Measurements from ENCODE around the gene ZFPM1. TPM values are rescaled to one million over a fixed set of nuclear protein-coding genes. Genes with fewer than 3 reads are reported as not detected.
A peak's percentile ranks its signal among the peaks of the same experiment; 100 is the strongest.

Gene ZFPM1
- total RNA-seq, 1 donor from 2014 or later = 6.8 TPM

GRCh38 chr16:88495268-88495772 lies 42.2 kb downstream of the ZFPM1 start:
- Mint-ChIP-seq H3K9me3 (ENCODE audit: unreplicated experiment) (no peaks in the 10 kb centered on the region), H3K4me3 (ENCODE audit: unreplicated experiment) (no peak overlapping the region), H3K4me1 (ENCODE audit: unreplicated experiment) (no peaks in the 10 kb centered on the region), H3K27ac (ENCODE audit: unreplicated experiment) (no peak overlapping the region), H3K27me3 (ENCODE audit: unreplicated experiment) (no peaks in the 10 kb centered on the region), H3K36me3 (ENCODE audit: low read depth, unreplicated experiment) (no peaks in the 10 kb centered on the region)
- DNase-seq (ENCODE audit: low spot score) = no peak
- TF ChIP-seq, protein P1, sequence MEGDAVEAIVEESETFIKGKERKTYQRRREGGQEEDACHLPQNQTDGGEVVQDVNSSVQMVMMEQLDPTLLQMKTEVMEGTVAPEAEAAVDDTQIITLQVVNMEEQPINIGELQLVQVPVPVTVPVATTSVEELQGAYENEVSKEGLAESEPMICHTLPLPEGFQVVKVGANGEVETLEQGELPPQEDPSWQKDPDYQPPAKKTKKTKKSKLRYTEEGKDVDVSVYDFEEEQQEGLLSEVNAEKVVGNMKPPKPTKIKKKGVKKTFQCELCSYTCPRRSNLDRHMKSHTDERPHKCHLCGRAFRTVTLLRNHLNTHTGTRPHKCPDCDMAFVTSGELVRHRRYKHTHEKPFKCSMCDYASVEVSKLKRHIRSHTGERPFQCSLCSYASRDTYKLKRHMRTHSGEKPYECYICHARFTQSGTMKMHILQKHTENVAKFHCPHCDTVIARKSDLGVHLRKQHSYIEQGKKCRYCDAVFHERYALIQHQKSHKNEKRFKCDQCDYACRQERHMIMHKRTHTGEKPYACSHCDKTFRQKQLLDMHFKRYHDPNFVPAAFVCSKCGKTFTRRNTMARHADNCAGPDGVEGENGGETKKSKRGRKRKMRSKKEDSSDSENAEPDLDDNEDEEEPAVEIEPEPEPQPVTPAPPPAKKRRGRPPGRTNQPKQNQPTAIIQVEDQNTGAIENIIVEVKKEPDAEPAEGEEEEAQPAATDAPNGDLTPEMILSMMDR (IDR thresholded peaks at IDR 0.05; ENCODE audit: unreplicated experiment) = peak; percentile 13

GRCh38 chr16:88497561-88498462 lies 44.7 kb downstream of the ZFPM1 start:
- Mint-ChIP-seq H3K9me3 (ENCODE audit: unreplicated experiment) (no peaks in the 10 kb centered on the region), H3K4me1 (ENCODE audit: unreplicated experiment) (no peaks in the 10 kb centered on the region), H3K36me3 (ENCODE audit: low read depth, unreplicated experiment) (peaks cover 4% of the 10 kb centered on the region), H3K27me3 (ENCODE audit: unreplicated experiment) (peaks cover 8% of the 10 kb centered on the region), H3K27ac (ENCODE audit: unreplicated experiment) (no peak overlapping the region), H3K4me3 (ENCODE audit: unreplicated experiment) (no peak overlapping the region)
- no peak for DNase-seq (ENCODE audit: low spot score)
- TF ChIP-seq, protein P1 (IDR thresholded peaks at IDR 0.05; ENCODE audit: unreplicated experiment) = no peak

GRCh38 chr16:88498576-88499208 lies 45.6 kb downstream of the ZFPM1 start:
- Mint-ChIP-seq H3K36me3 (ENCODE audit: low read depth, unreplicated experiment) (peaks cover 4% of the 10 kb centered on the region), H3K27ac (ENCODE audit: unreplicated experiment) (no peak overlapping the region), H3K4me1 (ENCODE audit: unreplicated experiment) (no peaks in the 10 kb centered on the region), H3K4me3 (ENCODE audit: unreplicated experiment) (no peak overlapping the region), H3K9me3 (ENCODE audit: unreplicated experiment) (no peaks in the 10 kb centered on the region), H3K27me3 (ENCODE audit: unreplicated experiment) (peaks cover 9% of the 10 kb centered on the region)
- TF ChIP-seq, protein P1 (IDR thresholded peaks at IDR 0.05; ENCODE audit: unreplicated experiment) = no peak
- DNase-seq (ENCODE audit: low spot score) = no peak

DNA sequence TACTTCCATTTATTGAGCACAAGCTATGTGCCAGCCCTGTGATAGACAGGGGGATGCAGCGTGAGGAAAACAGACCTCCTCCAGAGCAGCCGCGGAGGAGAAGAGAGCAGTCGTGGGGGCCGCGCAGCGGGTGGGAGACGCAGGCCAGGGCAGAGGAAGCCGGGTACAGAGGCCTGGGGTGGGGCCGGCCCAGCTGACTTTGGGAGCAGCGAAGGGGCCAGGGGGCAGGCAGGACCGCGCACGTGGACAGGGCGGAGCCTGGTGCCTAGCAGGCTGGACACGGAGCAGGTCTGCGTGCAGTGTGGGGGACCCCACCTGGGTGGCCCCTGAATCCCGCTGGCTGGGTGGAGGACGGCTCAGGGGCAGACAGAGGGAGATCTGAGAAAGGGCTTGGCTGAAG lies 46.2 kb downstream of the ZFPM1 start:
- Mint-ChIP-seq H3K27me3 (ENCODE audit: unreplicated experiment) (peaks cover 9% of the 10 kb centered on the region), H3K9me3 (ENCODE audit: unreplicated experiment) (no peaks in the 10 kb centered on the region), H3K36me3 (ENCODE audit: low read depth, unreplicated experiment) (peaks cover 4% of the 10 kb centered on the region), H3K4me1 (ENCODE audit: unreplicated experiment) (no peaks in the 10 kb centered on the region), H3K4me3 (ENCODE audit: unreplicated experiment) (no peak overlapping the region), H3K27ac (ENCODE audit: unreplicated experiment) (no peak overlapping the region)
- TF ChIP-seq, protein P1 (IDR thresholded peaks at IDR 0.05; ENCODE audit: unreplicated experiment) = no peak
- DNase-seq (ENCODE audit: low spot score) = no peak
